GM20000 (cell line): Measurements from ENCODE around the gene FAM227B.
"Not testable (repeated sequence)": the region's sequence is repeated elsewhere in the genome, so short reads cannot be mapped to it uniquely, and the experiment has no call there.

Experiments used
- DNase-seq: peaks from one replicate; pipeline ENCODE4 v3.0.0; 2012; ENCODE audit warnings: low spot score
- TF ChIP-seq, protein P1 (sequence below): IDR thresholded peaks from 2 replicates; pipeline ENCODE4 v1.5.1; 2012; ENCODE audit warnings: mild to moderate bottlenecking, control low read depth; ENCODE audit errors: extremely low read depth, missing control alignments

The FAM227B gene

DNA sequence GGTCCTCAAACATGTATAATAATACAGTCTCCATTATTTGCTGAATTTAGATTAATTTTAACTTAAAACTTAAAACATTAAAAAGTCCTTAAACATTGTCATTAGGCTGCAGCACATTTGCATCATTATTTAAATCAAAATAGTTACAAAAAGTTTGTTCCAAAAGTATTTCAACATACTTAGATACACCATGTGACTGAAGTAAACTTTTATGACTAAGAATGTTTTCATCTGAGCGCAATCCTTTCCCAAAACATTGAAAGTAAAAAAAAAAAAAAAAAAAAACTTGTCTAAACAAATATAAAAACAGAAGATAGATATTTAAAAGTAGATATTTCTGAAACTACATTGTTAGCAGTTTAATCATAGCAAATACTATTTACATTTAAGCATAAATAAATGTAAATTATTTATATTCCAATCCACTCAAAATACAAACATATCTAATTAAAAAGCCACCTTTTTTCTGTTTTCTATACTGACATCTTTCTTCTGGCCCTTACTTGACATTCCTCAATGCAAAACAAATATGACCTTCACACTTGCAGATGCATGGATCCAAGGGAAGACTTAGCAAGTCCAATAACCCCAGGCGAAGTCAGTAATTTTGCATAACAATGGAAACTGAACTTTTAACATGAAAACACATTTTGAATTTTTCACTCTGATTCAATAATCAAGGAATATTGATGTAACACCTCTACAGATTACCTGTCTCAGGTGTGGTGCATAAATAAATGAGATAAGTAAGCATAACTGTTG is 10.3 kb downstream of the FAM227B start:
- TF ChIP-seq, protein P1, sequence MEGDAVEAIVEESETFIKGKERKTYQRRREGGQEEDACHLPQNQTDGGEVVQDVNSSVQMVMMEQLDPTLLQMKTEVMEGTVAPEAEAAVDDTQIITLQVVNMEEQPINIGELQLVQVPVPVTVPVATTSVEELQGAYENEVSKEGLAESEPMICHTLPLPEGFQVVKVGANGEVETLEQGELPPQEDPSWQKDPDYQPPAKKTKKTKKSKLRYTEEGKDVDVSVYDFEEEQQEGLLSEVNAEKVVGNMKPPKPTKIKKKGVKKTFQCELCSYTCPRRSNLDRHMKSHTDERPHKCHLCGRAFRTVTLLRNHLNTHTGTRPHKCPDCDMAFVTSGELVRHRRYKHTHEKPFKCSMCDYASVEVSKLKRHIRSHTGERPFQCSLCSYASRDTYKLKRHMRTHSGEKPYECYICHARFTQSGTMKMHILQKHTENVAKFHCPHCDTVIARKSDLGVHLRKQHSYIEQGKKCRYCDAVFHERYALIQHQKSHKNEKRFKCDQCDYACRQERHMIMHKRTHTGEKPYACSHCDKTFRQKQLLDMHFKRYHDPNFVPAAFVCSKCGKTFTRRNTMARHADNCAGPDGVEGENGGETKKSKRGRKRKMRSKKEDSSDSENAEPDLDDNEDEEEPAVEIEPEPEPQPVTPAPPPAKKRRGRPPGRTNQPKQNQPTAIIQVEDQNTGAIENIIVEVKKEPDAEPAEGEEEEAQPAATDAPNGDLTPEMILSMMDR: no peak
- DNase-seq: no peak

DNA sequence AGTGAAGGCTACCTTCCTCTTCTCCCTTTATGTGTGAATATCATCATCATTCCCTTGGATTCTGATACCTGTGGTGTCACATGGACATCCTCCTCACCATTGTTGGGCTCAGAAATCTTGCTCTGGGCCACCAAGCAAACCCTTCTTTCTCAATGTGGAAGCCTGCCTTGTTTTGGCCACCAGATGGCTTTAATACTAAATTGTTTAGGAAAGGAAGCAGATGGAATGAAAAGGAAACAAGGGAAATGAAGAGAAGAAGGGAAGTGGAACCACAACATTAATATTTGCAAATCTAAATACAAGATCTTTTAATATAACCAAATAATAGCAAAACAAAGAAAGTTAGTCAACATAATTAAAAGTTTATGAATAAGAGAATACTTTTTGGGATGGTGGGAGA is 14.0 kb downstream of the FAM227B start:
- TF ChIP-seq, protein P1: no peak
- DNase-seq: no peak

DNA sequence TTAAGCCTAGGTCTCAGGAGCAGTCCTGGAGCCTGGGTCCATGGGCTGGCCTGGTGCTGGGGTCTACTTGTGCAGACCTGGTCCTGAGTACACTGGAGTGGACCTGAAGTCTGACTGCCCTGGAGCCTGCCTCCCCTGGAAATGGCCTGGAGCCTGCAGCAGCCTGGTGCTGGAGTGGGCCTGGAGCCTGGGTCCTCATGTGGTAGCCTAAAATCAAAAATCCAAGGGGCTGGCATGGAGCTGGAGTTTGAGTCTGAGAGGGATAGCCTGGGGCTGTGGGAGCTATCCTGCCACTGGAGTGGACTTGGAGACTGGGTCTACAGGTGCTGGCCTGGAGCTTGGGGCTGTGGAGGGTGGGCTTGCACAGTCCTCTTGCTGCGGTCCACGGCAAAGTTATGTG is 15.0 kb downstream of the FAM227B start:
- TF ChIP-seq, protein P1: no peak
- DNase-seq: no peak

DNA sequence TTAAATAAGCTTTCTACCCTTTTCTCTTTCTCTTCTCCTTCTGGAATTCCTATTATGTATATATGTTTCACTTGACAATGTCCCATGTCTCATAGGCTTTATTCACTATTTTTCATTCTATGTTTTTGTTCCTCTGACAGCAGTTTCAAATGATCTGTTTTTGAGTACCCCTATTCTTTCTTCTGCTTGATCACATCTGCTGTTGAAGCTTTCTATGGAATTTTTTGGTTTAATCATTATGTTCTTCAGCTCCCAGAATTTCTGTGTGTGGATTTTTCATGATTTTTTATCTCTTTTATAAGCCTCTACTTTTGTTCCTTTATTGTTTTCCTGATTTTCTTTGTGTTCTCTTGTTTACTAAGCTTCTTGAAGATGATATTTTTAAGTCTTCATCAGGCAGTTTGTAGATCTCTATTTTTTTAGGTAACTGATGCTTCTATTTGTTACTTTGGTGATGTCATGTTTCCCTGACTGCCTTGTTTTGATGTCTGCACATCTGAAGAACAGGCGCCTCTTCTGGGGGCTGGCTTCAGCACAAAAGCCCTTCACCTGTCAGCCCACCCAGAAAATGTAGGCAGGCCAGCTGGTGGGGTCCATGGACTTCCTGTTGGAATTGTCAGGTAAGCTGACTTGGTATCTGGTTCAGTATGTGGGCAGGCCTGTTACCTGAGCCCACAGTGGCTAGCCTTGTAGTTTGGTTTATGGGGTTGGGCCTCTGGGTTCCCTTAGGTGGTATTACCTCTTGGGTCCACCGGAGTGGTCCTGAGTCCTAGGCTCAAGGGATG is 15.8 kb downstream of the FAM227B start:
- no peak for DNase-seq
- TF ChIP-seq, protein P1: no peak

DNA sequence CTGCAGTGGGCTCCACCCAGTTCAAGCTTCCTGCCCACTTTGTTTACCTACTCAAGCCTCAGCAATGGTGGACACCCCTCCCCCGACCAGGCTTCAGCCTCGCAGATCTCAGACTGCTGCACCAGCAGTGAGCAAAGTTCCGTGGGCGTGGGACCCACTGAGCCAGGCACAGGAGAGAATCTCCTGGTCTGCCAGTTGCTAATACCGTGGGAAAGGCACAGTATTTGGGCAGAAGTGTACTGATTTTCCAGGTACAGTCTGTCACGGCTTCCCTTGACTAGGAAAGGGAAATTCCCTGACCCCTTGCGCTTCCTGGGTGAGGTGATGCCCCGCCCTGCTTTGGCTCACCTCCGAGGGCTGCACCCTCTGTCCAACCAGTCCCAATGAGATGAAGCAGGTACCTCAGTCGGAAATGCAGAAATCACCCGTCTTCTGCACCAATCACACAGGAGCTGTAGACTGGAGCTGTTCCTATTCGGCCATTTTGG is 27.7 kb downstream of the FAM227B start:
- DNase-seq: not testable (repeated sequence)

DNA sequence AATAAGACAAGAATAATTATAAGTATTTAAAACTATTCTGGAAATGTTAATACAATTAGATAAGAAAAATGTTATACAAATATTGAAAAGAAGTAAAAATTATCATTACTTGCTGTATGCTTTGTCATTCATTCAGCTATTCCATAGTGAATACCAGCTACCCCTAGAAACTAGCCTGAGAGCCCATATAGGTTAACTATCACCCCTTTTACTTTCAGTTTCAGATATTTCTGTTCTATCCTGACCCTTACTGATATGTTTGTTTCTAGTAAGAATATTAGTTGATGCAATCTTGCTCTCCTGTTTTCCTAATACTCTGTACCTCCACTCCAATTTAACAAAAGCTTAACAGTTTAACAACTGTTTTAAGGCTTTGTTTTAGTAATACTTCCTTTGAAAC is 31.6 kb downstream of the FAM227B start:
- DNase-seq: peak; percentile 6

DNA sequence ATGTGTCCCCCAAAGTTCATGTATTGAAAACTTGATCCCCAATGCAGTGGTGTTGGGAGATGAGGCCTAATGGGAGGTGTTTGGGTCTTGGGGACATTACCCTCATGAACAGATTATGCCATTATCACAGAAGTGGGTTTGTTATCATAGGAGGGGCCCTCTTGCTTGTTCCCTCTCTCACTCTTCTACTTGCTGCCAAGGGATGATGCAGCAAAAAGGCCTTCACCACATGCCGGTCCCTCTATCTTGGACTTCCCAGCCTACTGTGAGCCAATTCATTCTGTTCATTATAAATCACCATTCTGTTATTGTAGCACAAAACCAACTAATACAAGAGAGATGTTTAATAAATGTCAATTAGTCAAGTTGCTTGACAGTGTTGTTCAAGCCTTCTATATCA is 47.2 kb downstream of the FAM227B start:
- no peak for DNase-seq
- TF ChIP-seq, protein P1: no peak

More for the DNA sequence above, 31.6 kb downstream of the FAM227B start:
- TF ChIP-seq, protein P1: no peak
